Measurements from ENCODE around the gene CCDC136.
A peak's percentile ranks its signal among the peaks of the same experiment; 100 is the strongest.

The CCDC136 gene

DNA sequence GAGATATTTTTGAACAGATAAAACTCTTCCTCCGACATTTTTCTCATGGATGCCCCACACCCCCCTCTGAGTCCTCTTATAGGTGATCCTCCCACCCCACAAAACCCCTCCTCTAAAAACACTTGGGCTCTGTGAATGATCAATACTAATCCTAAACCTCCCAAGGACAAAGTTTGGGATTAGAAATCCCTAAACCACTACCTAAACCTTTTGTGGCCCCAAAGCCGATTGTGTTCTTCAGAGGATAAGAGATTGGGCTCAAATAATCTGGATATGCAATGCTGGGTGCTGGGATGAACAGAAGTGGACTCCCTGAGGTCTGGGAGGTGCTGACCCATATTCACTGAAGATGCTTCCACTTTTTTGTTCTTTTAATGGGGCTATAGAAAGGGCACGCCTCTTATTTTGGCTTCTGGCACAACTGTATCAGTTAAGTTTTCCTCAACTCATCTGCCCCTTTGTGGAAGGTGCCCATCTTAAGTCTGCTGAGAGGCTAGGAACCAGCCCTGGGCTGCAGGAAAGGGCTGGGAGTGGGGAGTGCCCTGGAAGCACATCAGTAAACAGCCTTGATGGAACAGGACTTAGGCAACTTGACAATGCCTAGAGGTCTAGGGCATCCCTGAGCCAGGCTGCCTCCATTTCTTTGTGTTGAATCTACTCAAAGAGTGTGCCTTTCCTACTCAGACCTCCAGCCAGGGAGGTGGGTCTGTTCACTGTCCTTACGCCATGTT lies 15.9 kb upstream of the CCDC136 start, which contains the start of gene OPN1SW:
Gene OPN1SW (minus strand): TSS at position 51 of the 731 bp plus-strand sequence. CDS start 13 bp downstream, at position 38.
- no peak for DNase-seq
- intact Hi-C loops (cut with DNase I), result no loop called here

DNA sequence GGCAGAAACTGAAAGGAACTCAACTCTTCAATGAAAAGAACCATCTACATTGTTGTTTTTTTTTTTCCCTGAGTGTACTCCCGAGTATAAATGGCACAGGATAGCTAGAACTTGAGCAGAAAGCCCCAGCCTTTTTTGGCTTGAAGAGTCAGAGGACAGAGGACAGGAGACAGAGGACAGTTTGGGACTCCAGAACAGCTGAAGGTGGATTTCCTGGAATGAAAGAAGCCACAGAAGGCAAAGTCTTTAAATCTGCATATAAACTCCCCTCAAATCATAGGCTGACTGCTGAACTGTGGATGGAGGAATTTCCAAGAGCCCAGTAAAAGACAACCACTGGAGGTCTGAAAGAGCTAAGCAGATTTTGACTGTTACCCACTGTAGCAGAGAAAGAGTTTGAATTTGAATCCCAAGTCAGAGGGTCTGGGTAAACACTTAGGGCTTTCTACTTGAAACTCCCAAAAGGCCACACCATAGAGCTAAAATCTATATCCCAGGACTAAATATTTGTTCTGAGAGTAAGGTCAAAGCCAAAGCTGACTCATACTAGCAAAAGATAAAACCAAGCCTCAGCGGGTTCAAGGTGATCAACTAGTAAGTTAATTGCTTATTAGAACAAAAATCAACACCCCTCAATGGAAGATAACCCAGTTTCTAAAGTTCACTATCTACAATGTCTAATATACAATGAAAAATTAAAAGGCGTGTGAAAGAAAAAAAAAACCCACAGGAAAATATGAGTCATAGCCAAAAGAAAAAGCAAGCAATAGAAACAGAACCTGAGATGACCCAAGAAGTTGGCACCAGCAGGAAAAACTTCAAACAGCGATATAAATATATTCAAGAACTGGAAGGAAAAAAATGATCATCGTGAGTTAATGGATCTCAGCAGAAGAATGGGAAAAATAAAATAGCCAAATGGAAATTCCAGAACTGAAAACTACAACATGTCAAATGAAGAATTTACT lies 14.3 kb upstream of the CCDC136 start:
- DNase-seq, result no peak
- intact Hi-C loops (cut with DNase I), result no loop called here

DNA sequence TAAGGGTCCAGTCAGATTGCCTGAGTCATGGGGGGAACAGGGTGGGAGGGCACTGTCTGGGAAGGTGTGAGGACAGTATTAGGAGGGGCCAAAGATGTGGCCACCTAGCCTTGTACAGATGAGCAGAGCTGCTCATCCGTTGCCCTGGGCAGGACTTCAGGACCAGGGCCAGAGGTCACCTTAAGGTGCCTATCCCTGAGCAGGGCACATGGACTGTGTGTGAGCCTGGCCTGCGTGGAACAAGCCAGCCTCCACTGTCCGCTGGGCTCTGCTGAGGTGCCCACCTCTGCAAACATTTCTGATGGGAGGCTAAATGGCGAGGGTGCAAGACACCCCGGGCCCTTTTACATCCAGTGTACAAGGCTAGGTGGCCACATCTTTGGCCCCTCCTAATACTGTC lies 12.8 kb upstream of the CCDC136 start:
- no peak for DNase-seq
- intact Hi-C loops (cut with DNase I), result no loop called here

DNA sequence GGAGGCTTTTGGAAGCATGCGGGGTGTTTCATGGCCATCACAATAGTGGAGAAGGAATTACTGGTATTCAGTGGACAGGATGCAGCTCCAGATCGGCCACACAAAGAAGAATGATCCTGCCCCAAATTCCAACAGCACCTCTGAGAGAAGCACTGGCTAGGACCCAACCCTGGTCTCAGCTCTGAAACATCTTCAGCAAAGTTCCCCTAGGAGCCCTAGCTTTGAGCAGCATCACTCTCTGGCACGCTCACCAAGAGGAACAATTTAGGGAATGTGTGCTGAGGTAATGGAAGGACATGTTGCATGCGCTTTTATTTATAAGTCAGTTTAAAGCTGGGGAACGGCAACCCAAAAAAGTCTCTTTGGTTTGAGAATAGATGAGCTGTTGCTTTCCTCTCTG lies 10.6 kb upstream of the CCDC136 start:
- intact Hi-C loops (cut with DNase I), result no loop called here
- no peak for DNase-seq

DNA sequence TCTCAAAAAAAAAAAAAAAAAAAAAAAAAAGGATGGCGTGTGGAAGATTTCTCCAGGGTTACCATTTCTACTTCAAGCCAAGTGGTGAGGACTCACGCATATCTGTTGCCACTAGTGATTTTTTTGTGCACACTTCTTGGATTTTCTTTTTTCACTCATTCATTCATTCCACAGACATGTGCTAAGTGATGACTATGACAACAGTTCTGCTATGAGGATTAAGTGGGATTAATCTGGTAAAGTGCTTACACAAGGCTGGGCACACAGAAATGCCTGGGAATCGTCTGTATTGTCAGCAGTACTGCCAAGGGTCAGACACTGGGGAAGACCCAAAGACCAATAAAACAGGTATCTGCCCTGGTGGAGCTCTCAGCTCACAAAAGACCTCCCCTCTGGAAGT lies 9.9 kb upstream of the CCDC136 start:
- DNase-seq, result no peak

DNA sequence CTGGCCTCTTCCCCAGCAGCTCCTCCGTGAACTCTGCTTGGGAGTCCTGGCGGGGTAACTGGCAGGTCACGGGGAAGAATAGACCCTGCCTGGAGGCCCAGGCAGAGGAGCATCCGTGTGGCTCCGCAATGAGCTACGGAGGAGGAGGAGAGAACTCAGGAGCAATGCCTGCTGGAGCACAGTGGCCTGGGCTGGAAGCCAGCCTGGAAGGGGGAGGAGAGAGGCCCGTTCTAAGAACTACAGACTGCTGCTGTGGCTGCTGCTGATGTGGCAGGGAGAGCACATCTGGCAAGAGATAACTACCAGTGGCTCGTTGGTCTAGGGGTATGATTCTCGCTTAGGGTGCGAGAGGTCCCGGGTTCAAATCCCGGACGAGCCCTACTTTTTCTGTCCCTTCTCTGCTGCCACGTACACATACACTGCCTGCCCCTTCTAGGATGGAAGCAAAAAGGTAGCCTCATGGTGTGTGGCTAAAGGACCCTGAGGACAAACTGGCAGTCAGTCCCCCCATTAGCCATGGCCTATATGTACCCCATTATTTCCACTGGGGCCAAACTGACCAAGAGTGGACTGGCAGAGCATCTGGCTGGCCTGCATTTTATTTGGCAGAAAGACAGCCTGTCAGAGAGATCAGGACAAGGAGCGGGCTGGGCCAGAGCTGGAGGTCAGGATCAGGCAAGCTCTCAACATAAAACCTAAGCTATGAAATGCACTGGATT lies 8.5 kb upstream of the CCDC136 start:
- intact Hi-C loops (cut with DNase I), result no loop called here
- DNase-seq, result peak in 9 of 10 donors; percentile 50 to 95 (median 69)

More for the DNA sequence above, 9.9 kb upstream of the CCDC136 start:
- intact Hi-C loops (cut with DNase I), result no loop called here

DNA sequence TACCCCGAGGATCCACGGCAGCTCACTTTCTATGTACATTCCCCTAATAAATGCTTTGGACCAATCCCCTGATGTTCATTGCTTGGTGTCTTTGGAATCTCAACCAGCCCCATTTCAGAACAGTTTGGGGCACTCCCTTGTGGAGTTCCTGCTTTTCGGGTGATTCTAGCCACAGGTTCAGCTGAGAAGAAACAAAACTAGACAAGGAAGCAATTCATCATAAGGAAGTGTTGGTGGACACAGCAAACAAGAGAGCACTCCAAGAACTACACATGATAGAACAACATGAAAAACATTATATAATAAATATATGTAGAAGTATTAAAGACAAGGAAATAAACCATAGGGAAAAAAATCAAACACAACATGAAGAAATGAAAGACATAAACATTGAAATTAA lies 6.0 kb upstream of the CCDC136 start:
- intact Hi-C loops (cut with DNase I), result no loop called here
- DNase-seq, result no peak

GRCh38 chr7:128788446-128789412 lies 3.0 kb upstream of the CCDC136 start:
- intact Hi-C loops (cut with DNase I), result no loop called here
- no peak for DNase-seq

GRCh38 chr7:128790315-128791041 lies 1.3 kb upstream of the CCDC136 start:
- intact Hi-C loops (cut with DNase I), result loop anchor here (5.0 kb wide), 2 partner anchors 72 to 92 kb away; partner anchors contain the start of gene ATP6V1F
- DNase-seq, result peak in 1 of 10 donors; percentile 76

DNA sequence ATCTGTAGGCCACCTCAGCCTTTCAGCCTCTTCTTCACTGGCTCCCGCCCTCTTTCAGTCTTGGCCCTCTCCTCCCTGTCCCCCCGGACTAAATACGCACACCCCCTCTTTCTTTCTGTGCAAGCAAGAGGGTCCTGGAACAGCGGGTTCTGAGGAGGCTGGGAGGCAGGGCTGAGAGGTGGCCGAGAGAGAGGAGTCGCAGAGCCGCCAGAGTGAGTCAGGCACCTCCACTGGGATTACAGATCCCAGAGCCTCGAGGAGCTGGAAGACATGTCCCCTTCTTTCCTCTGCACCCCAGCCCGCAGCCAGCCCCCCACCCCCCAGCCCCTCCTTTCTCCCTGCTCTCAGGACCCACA lies 182 bp downstream of the CCDC136 start:
- peak in 3 of 10 donors; percentile 32 to 78 (median 76) for DNase-seq
- intact Hi-C loops (cut with DNase I), result loop anchor here (5.0 kb wide), 2 partner anchors 70 to 90 kb away; partner anchors contain the start of gene ATP6V1F

DNA sequence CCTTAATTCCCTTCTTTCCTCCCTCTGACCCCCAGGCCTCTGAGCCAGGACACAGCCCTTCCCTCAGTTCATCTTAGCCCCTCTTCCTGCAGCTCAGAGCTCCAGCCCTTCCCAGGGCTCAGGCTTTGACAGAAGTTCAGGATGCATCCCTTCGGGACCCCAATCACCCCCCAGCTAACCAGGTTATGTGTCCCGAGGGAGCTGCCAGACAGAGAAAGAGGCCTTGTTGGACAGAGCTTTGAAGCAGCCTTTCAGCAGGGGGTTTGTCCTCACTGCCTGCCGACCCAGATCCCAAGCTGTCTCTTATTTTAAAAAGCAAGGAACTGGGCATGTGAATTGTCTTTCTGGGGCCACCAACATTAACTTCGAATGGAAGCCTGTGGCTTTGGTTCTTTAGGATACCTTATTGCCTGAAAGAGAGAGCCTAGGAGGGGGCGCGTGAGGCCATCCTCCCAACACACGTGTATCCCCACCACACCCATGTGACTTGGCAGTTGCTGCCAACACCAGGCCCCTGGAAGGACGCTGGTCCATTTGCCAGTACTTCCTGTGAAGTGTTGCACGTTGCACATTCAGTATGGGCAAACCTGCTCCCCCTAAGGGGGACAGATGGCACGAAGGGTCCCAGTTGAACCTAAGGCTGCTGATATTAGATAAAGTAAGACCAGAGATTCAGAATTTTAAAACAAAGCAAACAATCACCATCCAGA lies 858 bp downstream of the CCDC136 start:
- peak in 4 of 10 donors; percentile 38 to 88 (median 66) for DNase-seq

DNA sequence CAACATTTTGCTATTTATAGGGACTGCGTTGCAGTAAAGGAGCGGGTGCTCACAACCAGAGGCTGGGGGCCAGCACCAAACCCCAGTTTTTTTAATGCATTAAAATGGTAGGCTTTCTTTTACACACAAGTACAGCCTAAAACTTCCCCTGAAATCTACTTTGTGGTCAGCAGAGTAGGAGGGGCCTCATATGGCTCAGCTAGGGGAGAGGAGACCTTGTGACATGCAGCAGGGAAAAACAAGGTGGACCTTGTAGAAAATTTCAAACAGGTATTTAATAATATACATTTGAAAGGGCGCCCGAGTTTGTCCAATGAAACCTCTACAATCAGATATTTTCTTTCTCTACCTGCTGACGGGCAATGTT lies 1.4 kb downstream of the CCDC136 start:
- intact Hi-C loops (cut with DNase I), result loop anchor here (5.0 kb wide), 2 partner anchors 69 to 89 kb away; partner anchors contain the start of gene ATP6V1F
- no peak for DNase-seq

More for the DNA sequence above, 858 bp downstream of the CCDC136 start:
- intact Hi-C loops (cut with DNase I), result loop anchor here (5.0 kb wide), 2 partner anchors 70 to 90 kb away; partner anchors contain the start of gene ATP6V1F

DNA sequence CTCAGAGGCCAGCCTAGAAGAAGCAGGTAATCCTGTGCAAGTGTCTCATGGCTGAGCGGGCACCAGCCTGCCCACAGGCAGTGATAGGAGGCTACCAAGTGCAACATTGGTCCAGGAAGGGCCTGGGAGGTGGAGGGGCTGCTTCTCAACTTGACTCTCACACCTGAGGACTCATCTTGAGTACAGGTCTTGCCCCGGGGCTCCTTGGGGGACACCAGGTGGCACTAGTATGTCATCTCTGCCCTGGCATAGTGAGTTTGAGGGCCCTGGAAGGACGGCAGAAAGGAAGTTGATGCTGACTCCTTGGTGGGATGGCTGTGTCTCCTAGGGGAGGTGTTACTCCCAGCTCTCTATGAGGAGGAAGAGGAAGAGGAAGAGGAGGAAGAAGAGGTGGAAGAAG lies 2.3 kb downstream of the CCDC136 start:
- intact Hi-C loops (cut with DNase I), result loop anchor here (5.0 kb wide), 2 partner anchors 68 to 88 kb away; partner anchors contain the start of gene ATP6V1F
- peak in 1 of 10 donors; percentile 80 for DNase-seq

DNA sequence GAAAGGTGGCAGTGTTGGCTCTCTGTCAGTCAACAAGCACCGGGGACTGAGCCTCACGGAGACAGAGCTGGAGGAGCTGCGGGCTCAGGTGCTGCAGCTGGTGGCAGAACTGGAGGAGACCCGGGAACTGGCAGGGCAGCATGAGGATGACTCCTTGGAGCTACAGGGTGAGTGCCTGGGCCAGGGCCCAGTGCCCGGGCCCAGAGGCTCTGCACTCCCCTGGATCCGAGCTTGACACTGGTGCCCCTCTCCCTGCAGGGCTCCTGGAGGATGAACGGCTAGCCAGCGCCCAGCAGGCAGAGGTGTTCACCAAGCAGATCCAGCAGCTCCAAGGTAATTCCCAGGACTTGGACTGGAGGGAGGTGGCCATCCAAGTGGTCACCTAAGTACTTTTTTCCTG lies 2.7 kb downstream of the CCDC136 start:
- intact Hi-C loops (cut with DNase I), result loop anchor here (5.0 kb wide), 2 partner anchors 68 to 88 kb away; partner anchors contain the start of gene ATP6V1F
- peak in 1 of 10 donors; percentile 78 for DNase-seq

GRCh38 chr7:128795129-128795528 lies 3.4 kb downstream of the CCDC136 start:
- DNase-seq, result no peak
- intact Hi-C loops (cut with DNase I), result no loop called here

DNA sequence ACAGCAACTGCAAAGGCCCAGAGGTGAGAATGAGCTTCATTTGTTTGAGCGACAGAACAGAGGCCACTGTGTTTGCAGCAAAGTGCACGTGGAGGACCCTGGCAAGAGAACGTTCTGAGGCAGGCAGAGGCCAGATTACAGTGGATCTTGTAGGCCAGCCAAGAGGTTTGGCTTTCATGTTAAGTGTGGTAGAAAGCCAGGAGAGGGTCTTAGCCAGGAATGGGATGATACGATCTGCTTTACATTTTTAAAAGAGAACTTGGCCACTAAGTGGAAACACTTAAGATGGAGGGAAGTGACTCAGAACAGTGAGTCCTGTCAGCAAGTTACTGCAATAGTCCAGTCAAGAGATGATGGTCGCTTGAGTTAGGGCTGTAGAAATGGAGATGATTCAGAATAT lies 4.6 kb downstream of the CCDC136 start:
- intact Hi-C loops (cut with DNase I), result no loop called here
- DNase-seq, result no peak

DNA sequence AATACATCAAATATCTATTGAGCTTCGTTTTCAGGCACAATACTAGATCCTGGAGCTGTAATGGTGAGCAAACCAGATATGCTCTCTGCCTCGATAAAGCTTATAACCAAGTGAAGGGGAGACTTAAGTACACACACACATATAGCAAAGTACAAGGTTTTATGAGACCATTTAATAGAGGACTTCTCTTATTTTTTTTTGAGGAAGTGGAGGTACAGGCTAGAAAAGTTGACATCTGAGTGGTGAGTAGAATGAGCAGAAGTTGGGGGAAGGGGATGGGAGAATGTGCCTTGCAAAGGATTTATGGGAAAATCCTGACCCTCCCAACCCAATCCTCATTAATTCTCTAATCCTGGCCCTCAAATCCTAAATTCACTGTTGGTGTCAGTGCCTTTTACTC lies 7.7 kb downstream of the CCDC136 start:
- intact Hi-C loops (cut with DNase I), result no loop called here
- no peak for DNase-seq

GRCh38 chr7:128800567-128800966 lies 8.8 kb downstream of the CCDC136 start:
- intact Hi-C loops (cut with DNase I), result no loop called here
- DNase-seq, result no peak
